ENCODE results near the gene IGFL3. TPM values are rescaled to one million over a fixed set of nuclear protein-coding genes. Genes with fewer than 3 reads are reported as not detected.
"Not testable (repeated sequence)": the region's sequence is repeated elsewhere in the genome, so short reads cannot be mapped to it uniquely, and the experiment has no call there.

The IGFL3 gene
- total RNA-seq, 4 donors from 2014 or later, result not detected

DNA sequence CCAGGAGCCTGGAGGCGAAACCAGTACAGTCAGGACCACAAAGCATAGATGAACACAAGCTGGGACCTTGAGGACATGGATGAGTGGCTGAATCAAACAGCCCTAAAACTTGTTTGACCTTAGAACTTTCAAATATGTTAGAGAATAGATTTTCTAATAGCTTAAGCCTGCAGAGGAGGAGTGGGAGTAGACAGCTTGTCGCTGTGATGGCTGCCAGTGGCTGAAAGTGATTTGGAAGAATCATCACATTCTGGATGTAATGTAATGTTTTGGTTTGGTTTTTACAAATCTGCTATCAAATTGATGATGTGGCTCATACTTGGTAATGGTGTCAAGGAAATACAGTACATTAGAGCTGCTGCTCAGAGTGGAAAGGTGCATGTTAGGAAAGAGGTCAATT lies 12.0 kb downstream of the IGFL3 start:
- no peaks in the 10 kb centered on the region for H3K4me1 ChIP-seq
- H3K27me3 ChIP-seq, result peaks cover 0 to 4% of the 10 kb centered on the region in 2 donors
- H3K9me3 ChIP-seq, result no peaks in the 10 kb centered on the region
- no peak for DNase-seq (ENCODE audit: low spot score in 2 of 2)
- no peak overlapping the region for H3K27ac ChIP-seq
- TF ChIP-seq CTCF (IDR thresholded peaks at IDR 0.05) (no peak), POLR2A (IDR thresholded peaks at IDR 0.05) (no peak), EP300 (IDR thresholded peaks at IDR 0.05) (no peak)
- WGBS, 2 donors, result 68 to 70% methylated on average over 2 of the region's 2 CpGs
- no peaks in the 10 kb centered on the region for H3K36me3 ChIP-seq
- H3K4me3 ChIP-seq, result no peak overlapping the region

DNA sequence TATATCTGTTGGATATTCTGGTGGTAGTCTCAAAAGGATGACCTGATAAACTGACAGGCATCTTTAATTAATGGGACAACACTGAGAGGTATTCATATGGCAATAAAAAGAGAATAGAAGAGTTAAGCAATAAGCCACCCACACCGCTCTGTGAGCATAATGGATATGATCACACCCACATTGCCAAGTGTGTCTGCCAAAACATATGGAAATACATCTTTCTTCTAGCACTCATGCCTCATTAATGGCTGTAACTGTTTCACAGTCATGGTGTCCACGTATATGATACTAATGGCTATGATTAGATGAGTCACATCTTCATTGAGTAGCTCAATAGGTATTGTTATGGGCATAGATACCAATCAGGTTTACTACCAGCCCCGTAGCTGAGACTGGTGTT lies 13.1 kb downstream of the IGFL3 start:
- H3K4me1 ChIP-seq, result no peaks in the 10 kb centered on the region
- H3K27ac ChIP-seq, result no peak overlapping the region
- DNase-seq (ENCODE audit: low spot score in 2 of 2), result no peak
- peaks cover 0 to 4% of the 10 kb centered on the region in 2 donors for H3K27me3 ChIP-seq
- no peaks in the 10 kb centered on the region for H3K9me3 ChIP-seq
- no peak for TF ChIP-seq CTCF (IDR thresholded peaks at IDR 0.05)
- no peak for TF ChIP-seq POLR2A (IDR thresholded peaks at IDR 0.05)
- no peak for TF ChIP-seq EP300 (IDR thresholded peaks at IDR 0.05)
- no peaks in the 10 kb centered on the region for H3K36me3 ChIP-seq
- WGBS, 2 donors, result 51 to 54% methylated on average over 3 of the region's 3 CpGs
- no peak overlapping the region for H3K4me3 ChIP-seq

DNA sequence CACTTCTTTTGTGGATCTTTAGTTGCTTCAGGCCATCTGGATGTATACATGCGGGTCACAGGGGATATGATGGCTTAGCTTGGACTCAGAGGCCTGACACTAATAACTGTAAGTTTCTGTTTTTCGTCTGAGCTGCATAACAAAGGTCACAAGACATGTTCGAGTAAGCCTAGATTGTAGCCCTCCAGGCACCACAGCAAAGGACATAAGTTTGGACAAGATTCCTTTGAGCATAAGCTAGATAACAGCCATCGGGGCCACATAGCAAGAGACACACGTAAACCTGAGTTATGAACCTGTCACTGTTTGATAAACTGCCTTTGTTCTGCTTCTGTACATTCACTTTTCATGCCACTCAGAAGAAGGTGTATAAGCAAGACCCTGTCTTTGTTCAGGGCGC lies 14.6 kb downstream of the IGFL3 start:
- H3K4me3 ChIP-seq, result no peak overlapping the region
- no peaks in the 10 kb centered on the region for H3K36me3 ChIP-seq
- no peak for DNase-seq (ENCODE audit: low spot score in 2 of 2)
- H3K27ac ChIP-seq, result no peak overlapping the region
- H3K27me3 ChIP-seq, result peaks cover 0 to 4% of the 10 kb centered on the region in 2 donors
- 55% methylated on average over 6 of the region's 6 CpGs for WGBS, 2 donors
- peaks cover 0 to 8% (median 0%) of the 10 kb centered on the region in 4 donors for H3K9me3 ChIP-seq
- TF ChIP-seq POLR2A (IDR thresholded peaks at IDR 0.05) (no peak), CTCF (IDR thresholded peaks at IDR 0.05) (no peak), EP300 (IDR thresholded peaks at IDR 0.05) (no peak)
- no peaks in the 10 kb centered on the region for H3K4me1 ChIP-seq

DNA sequence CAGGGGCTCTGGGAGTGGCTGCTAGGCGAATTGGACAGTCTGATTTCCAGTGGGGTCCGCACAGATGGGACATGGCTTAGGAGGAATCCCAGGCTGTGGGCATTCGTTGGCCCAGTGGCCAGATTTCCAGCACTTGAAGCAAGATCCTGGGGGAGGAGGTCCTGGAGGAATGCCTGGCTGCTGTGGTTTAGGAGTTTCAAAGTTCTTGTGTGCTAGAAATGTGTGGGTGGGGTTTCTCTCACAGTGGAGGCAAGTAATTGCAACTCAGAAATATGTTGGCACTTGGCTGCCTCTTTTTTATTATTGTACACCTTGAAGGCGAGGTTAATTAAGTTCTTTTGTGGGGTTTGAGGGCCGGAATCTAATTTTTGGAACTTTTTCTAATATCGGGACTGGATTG lies 17.1 kb downstream of the IGFL3 start:
- no peak for DNase-seq (ENCODE audit: low spot score in 2 of 2)
- no peaks in the 10 kb centered on the region for H3K36me3 ChIP-seq
- no peak overlapping the region for H3K27ac ChIP-seq
- WGBS, 2 donors, result 56 to 59% methylated on average over 6 of the region's 6 CpGs
- H3K9me3 ChIP-seq, result peaks cover 0 to 8% (median 0%) of the 10 kb centered on the region in 4 donors
- no peaks in the 10 kb centered on the region for H3K4me1 ChIP-seq
- H3K27me3 ChIP-seq, result peaks cover 0 to 1% of the 10 kb centered on the region in 2 donors
- TF ChIP-seq POLR2A (IDR thresholded peaks at IDR 0.05) (no peak), CTCF (IDR thresholded peaks at IDR 0.05) (no peak), EP300 (IDR thresholded peaks at IDR 0.05) (no peak)
- H3K4me3 ChIP-seq, result no peak overlapping the region

GRCh38 chr19:46102333-46102732 lies 22.2 kb downstream of the IGFL3 start:
- not testable (repeated sequence) for DNase-seq (ENCODE audit: low spot score in 2 of 2)

DNA sequence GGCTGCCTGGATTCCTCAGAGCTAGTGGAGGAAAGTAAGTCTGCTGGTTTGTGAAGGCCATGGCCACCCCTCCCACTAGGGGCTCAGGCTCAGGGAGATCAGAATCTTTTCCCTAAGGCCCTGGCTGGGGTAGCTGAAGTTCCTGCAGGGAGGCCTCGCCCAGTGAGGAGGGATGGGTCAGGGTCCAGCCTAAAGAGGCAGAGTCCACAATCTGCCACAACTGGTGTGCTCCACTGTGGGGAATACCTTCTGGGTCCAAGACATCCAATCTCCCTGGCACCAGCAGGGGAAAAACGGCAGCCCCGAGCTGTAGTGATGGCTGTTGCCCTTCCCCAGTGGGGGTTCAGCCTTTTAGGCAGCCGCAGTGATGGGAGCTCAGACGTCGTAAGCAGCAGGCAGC lies 23.2 kb downstream of the IGFL3 start:
- Histone ChIP-seq H3K4me3 (no peak overlapping the region), H3K4me1 (no peaks in the 10 kb centered on the region), H3K9me3 (peaks cover 0 to 35% (median 2%) of the 10 kb centered on the region in 4 donors), H3K27ac (no peak overlapping the region), H3K36me3 (no peaks in the 10 kb centered on the region), H3K27me3 (no peaks in the 10 kb centered on the region)
- DNase-seq (ENCODE audit: low spot score in 2 of 2), result no peak
- TF ChIP-seq POLR2A (IDR thresholded peaks at IDR 0.05) (no peak), CTCF (IDR thresholded peaks at IDR 0.05) (no peak)
- WGBS, 2 donors, result 34 to 48% methylated on average over 3 to 6 of the region's 6 CpGs

More at GRCh38 chr19:46102333-46102732, 22.2 kb downstream of the IGFL3 start:
- H3K27me3 ChIP-seq, H3K36me3 ChIP-seq, H3K27ac ChIP-seq, H3K4me3 ChIP-seq, H3K4me1 ChIP-seq: not testable (repeated sequence)
- 74 to 76% methylated on average over 7 of the region's 7 CpGs for WGBS, 2 donors
- H3K9me3 ChIP-seq, result peaks cover 0 to 24% (median 2%) of the 10 kb centered on the region in 4 donors
